Neural cell (in vitro differentiated cells): ENCODE data around the gene FAM3D. TPM values are rescaled to one million over a fixed set of nuclear protein-coding genes. Genes with fewer than 3 reads are reported as not detected.

Source experiments
- H2AFZ ChIP-seq: fragments of 200-600, 300-800 bp; sonication (generic), shearing (Covaris generic); 2 replicates; pipeline ENCODE4 v1.6.0; 2014; ENCODE audit warnings: low read depth, mild to moderate bottlenecking, antibody characterized with exemption, low read length, moderate library complexity
- H3F3A ChIP-seq: fragments of 200-600 bp; shearing (Covaris generic); 2 replicates; pipeline ENCODE4 v1.6.1; 2016; ENCODE audit warnings: mild to moderate bottlenecking, moderate library complexity, mixed read lengths, antibody characterized with exemption, low read length; ENCODE audit not compliant: insufficient read depth, poor library complexity, severe bottlenecking
- H3K27ac ChIP-seq: fragments of 200-600, 300-800 bp; sonication (generic), shearing (Covaris generic); 2 replicates; pipeline ENCODE4 v1.5.1; 2014; ENCODE audit warnings: mild to moderate bottlenecking, low read length, moderate library complexity
- H3K27me3 ChIP-seq: fragments of 300-800, 200-600 bp; sonication (generic), shearing (Covaris generic); 2 replicates; pipeline ENCODE4 v1.6.0; 2014; ENCODE audit warnings: mild to moderate bottlenecking, low read depth, low read length, moderate library complexity; ENCODE audit not compliant: insufficient read depth
- H3K36me3 ChIP-seq: fragments of 300-800, 200-600 bp; sonication (generic), shearing (Covaris generic); 2 replicates; pipeline ENCODE4 v1.5.1; 2014; ENCODE audit warnings: mild to moderate bottlenecking, antibody characterized with exemption, low read length, moderate library complexity; ENCODE audit not compliant: insufficient read depth
- H3K4me2 ChIP-seq: fragments of 300-800, 200-600 bp; sonication (generic), shearing (Covaris generic); 2 replicates; pipeline ENCODE4 v1.6.0; 2014; ENCODE audit warnings: mild to moderate bottlenecking, low read length
- H3K4me3 ChIP-seq: fragments of 300-800, 200-600 bp; sonication (generic), shearing (Covaris generic); 2 replicates; pipeline ENCODE4 v1.5.1; 2014; ENCODE audit warnings: mild to moderate bottlenecking, low read length, moderate library complexity
- H3K79me2 ChIP-seq: fragments of 200-600 bp; shearing (Covaris generic); replicated peaks from 2 replicates; pipeline ENCODE4 v1.6.0; 2014; ENCODE audit warnings: mild to moderate bottlenecking, low read length, moderate library complexity; ENCODE audit not compliant: insufficient read depth
- H3K9ac ChIP-seq: fragments of 300-800, 200-600 bp; sonication (generic), shearing (Covaris generic); 2 replicates; pipeline ENCODE4 v1.6.1; 2016; ENCODE audit warnings: mild to moderate bottlenecking, low read length, mixed read lengths
- H3K9me2 ChIP-seq: fragments of 200-600 bp; shearing (Covaris generic); 2 replicates; pipeline ENCODE4 v1.6.1; 2016; ENCODE audit warnings: mild to moderate bottlenecking, low read length, mixed read lengths; ENCODE audit not compliant: insufficient read depth
- H3K9me3 ChIP-seq: fragments of 200-600, 300-800 bp; sonication (generic), shearing (Covaris generic); 2 replicates; pipeline ENCODE4 v1.6.1; 2016; ENCODE audit warnings: mild to moderate bottlenecking, mixed run types, low read length, moderate library complexity, mixed read lengths
- H4K20me1 ChIP-seq: fragments of 200-600 bp; shearing (Covaris generic); 2 replicates; pipeline ENCODE4 v1.6.1; 2016; ENCODE audit warnings: mild to moderate bottlenecking, mixed run types; ENCODE audit not compliant: insufficient read depth
- EP300 ChIP-seq: fragments of 450-650 bp; conservative IDR thresholded peaks from 2 replicates; pipeline ENCODE4 v1.6.1; 2014; ENCODE audit warnings: antibody characterized with exemption, mild to moderate bottlenecking, moderate library complexity; ENCODE audit not compliant: poor library complexity, severe bottlenecking
- EZH2 ChIP-seq: fragments of 200-600, 300-800 bp; shearing (Covaris generic), sonication (generic); IDR thresholded peaks from 2 replicates; pipeline ENCODE4 v1.6.1; 2014; ENCODE audit warnings: antibody characterized with exemption, low read length, borderline replicate concordance, mild to moderate bottlenecking; ENCODE audit not compliant: insufficient read depth, poor library complexity, severe bottlenecking
- MXI1 ChIP-seq: fragments of 450-650 bp; conservative IDR thresholded peaks from 2 replicates; pipeline ENCODE4 v1.6.1; 2014; ENCODE audit warnings: antibody characterized with exemption, mild to moderate bottlenecking; ENCODE audit not compliant: poor library complexity, severe bottlenecking
- POLR2AphosphoS5 ChIP-seq: IDR thresholded peaks from 2 replicates; pipeline ENCODE4 v1.6.1; 2012
- RAD21 ChIP-seq: fragments of 450-650 bp; conservative IDR thresholded peaks from 2 replicates; pipeline ENCODE4 v1.6.1; 2014; ENCODE audit warnings: antibody characterized with exemption, mild to moderate bottlenecking, moderate library complexity
- REST ChIP-seq: IDR thresholded peaks from 2 replicates; pipeline ENCODE4 v1.6.1; 2012; ENCODE audit warnings: borderline replicate concordance
- SMC3 ChIP-seq: fragments of 450-650 bp; conservative IDR thresholded peaks from 2 replicates; pipeline ENCODE4 v1.6.1; 2014; ENCODE audit warnings: antibody characterized with exemption, mild to moderate bottlenecking, moderate library complexity; ENCODE audit not compliant: poor library complexity
- TAF1 ChIP-seq: IDR thresholded peaks from 2 replicates; pipeline ENCODE4 v1.6.1; 2012; ENCODE audit warnings: low read depth
- polyA plus RNA-seq: library from polyadenylated mRNA; depleted of rRNA; stranded (reverse); fragments of >200 nt; gene quantifications from 2 replicates; pipeline ENCODE4 v1.2.3, GENCODE V29; 2014
- TF ChIP-seq, protein P1 (sequence below): fragments of 450-650 bp; IDR thresholded peaks from 2 replicates; pipeline ENCODE4 v1.5.1; 2014; ENCODE audit warnings: antibody characterized with exemption, mild to moderate bottlenecking, moderate library complexity; ENCODE audit not compliant: poor library complexity, severe bottlenecking

Gene FAM3D
- polyA plus RNA-seq, 1 donor from 2014 or later, result not detected

DNA sequence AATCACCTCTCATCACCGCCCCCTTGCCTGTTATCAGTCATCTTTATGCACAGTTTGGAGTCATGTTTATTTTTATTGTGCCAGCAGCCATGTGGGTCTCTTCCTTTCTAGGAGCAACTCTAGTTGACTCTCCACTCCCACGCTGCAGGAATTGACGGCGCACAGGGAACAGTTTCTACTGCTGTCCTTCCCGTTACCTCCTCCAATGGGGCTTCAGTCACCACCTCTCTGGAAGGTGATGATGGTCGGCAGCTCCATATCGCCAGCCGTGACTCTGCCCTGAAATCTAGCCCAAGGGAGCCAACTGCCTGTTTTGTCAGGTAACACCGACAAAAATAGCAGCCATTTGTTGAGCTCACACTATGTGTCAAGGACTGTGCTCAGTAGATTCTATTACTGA is 53.7 kb downstream of the FAM3D start:
- Histone ChIP-seq H3K27ac (no peak overlapping the region), H2AFZ (no peak overlapping the region), H3K27me3 (no peaks in the 10 kb centered on the region), H3K79me2 (no peaks in the 10 kb centered on the region), H3K9me3 (no peaks in the 10 kb centered on the region), H4K20me1 (no peaks in the 10 kb centered on the region), H3K4me2 (no peak overlapping the region), H3K36me3 (no peaks in the 10 kb centered on the region), H3K9ac (no peak overlapping the region), H3K9me2 (no peaks in the 10 kb centered on the region), H3K4me3 (no peak overlapping the region), H3F3A (no peaks in the 10 kb centered on the region)
- TF ChIP-seq TAF1 (no peak), EZH2 (no peak), REST (no peak), RAD21 (no peak), EP300 (no peak), SMC3 (no peak), MXI1 (no peak), POLR2AphosphoS5 (no peak)
- TF ChIP-seq, protein P1, sequence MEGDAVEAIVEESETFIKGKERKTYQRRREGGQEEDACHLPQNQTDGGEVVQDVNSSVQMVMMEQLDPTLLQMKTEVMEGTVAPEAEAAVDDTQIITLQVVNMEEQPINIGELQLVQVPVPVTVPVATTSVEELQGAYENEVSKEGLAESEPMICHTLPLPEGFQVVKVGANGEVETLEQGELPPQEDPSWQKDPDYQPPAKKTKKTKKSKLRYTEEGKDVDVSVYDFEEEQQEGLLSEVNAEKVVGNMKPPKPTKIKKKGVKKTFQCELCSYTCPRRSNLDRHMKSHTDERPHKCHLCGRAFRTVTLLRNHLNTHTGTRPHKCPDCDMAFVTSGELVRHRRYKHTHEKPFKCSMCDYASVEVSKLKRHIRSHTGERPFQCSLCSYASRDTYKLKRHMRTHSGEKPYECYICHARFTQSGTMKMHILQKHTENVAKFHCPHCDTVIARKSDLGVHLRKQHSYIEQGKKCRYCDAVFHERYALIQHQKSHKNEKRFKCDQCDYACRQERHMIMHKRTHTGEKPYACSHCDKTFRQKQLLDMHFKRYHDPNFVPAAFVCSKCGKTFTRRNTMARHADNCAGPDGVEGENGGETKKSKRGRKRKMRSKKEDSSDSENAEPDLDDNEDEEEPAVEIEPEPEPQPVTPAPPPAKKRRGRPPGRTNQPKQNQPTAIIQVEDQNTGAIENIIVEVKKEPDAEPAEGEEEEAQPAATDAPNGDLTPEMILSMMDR, result no peak

- H3K27me3 ChIP-seq, result no peaks in the 10 kb centered on the region
- no peak overlapping the region for H2AFZ ChIP-seq
- no peak overlapping the region for H3K4me2 ChIP-seq
- no peaks in the 10 kb centered on the region for H3K9me2 ChIP-seq
- no peak overlapping the region for H3K9ac ChIP-seq
- no peak overlapping the region for H3K4me3 ChIP-seq
- no peaks in the 10 kb centered on the region for H3F3A ChIP-seq
- no peaks in the 10 kb centered on the region for H3K79me2 ChIP-seq
- no peaks in the 10 kb centered on the region for H3K36me3 ChIP-seq
- no peaks in the 10 kb centered on the region for H3K9me3 ChIP-seq
- no peak for TF ChIP-seq POLR2AphosphoS5
- TF ChIP-seq, protein P1, result no peak
- H3K27ac ChIP-seq, result no peak overlapping the region
- H4K20me1 ChIP-seq, result no peaks in the 10 kb centered on the region
These were observed 56.6 kb downstream of the FAM3D start for GRCh38 chr3:58609990-58610389.
